Panc1 (cell line): Measurements from ENCODE around the gene AJUBA. TPM values are rescaled to one million over a fixed set of nuclear protein-coding genes. Genes with fewer than 3 reads are reported as not detected.
A peak's percentile ranks its signal among the peaks of the same experiment; 100 is the strongest.

Source experiments
- ATAC-seq: fragments of 200-7000 bp; cut with Tn5 transposase; 2 replicates; pipeline ENCODE4 v1.9.1; 2020; ENCODE audit warnings: mild to moderate bottlenecking, moderate library complexity
- BruUV-seq: library from RNA; stranded (reverse); fragments of 400-500 nt; replicated peaks from 2 replicates; lab custom pipeline; 2021; lab: Mats Ljungman, UMichigan
- CTCF ChIA-PET: fragments of 300-600 bp; sonication (Branson Sonifier 250); formaldehyde crosslinking; loops from one replicate; lab custom pipeline; 2022; ENCODE audit warnings: antibody characterized with exemption; lab: Charles Lee
- POLR2A ChIA-PET: fragments of 300-600 bp; sonication (Branson Sonifier 250); formaldehyde crosslinking; loops from one replicate; lab custom pipeline; 2022; ENCODE audit warnings: antibody characterized with exemption; lab: Charles Lee
- DNase-seq: peaks from one replicate; pipeline ENCODE4 v3.0.0-alpha.2; 2010; ENCODE audit warnings: low read depth, low spot score
- H3K27ac ChIP-seq: 2 replicates; pipeline ENCODE4 v1.5.1; 2011; ENCODE audit warnings: mild to moderate bottlenecking, low read length, inconsistent platforms
- H3K27me3 ChIP-seq: fragments of 200-500 bp; sonication (Bioruptor generic); 2 replicates; pipeline ENCODE4 v1.6.0; 2014; ENCODE audit warnings: low read length, inconsistent platforms; ENCODE audit not compliant: control insufficient read depth, insufficient read depth
- H3K36me3 ChIP-seq: fragments of 200-500 bp; sonication (Bioruptor generic); 2 replicates; pipeline ENCODE4 v1.5.1; 2014; ENCODE audit warnings: inconsistent platforms, mild to moderate bottlenecking, low read length, moderate library complexity; ENCODE audit not compliant: control insufficient read depth, insufficient read depth
- H3K4me1 ChIP-seq: 2 replicates; pipeline ENCODE4 v1.5.1; 2011; ENCODE audit warnings: inconsistent platforms, mild to moderate bottlenecking, low read length, moderate library complexity; ENCODE audit not compliant: control insufficient read depth, insufficient read depth
- H3K4me3 ChIP-seq, 2 experiments: 2 replicates each; pipeline ENCODE4 v1.5.1; 2011 to 2012; ENCODE audit warnings: low read depth in 2 of 2, low read length in 2 of 2, mild to moderate bottlenecking in 2 of 2, inconsistent platforms in 1 of 2, moderate library complexity in 1 of 2
- H3K9me3 ChIP-seq: fragments of 200-500 bp; sonication (Bioruptor generic); 2 replicates; pipeline ENCODE4 v1.5.1; 2014; ENCODE audit warnings: low read depth, mild to moderate bottlenecking, inconsistent platforms, low read length, moderate library complexity; ENCODE audit not compliant: control insufficient read depth, insufficient read depth
- CTCF ChIP-seq: fragments of 450-650 bp; IDR thresholded peaks from 2 replicates; pipeline ENCODE4 v1.5.1; 2017; ENCODE audit warnings: mild to moderate bottlenecking
- POLR2AphosphoS5 ChIP-seq: IDR thresholded peaks from 2 replicates; pipeline ENCODE4 v1.6.1; 2012; ENCODE audit warnings: mild to moderate bottlenecking, low read depth, low read length, moderate library complexity
- REST ChIP-seq, 2 experiments: IDR thresholded peaks; 2 replicates each; pipeline ENCODE4 v1.6.1; 2011 to 2012; ENCODE audit warnings: low read depth in 2 of 2, control low read depth in 1 of 2, low read length in 1 of 2, mild to moderate bottlenecking in 1 of 2, moderate library complexity in 1 of 2; ENCODE audit not compliant: insufficient read depth in 1 of 2
- SIN3A ChIP-seq: IDR thresholded peaks from 2 replicates; pipeline ENCODE4 v1.6.1; 2012; ENCODE audit warnings: low read depth, mild to moderate bottlenecking, low read length, moderate library complexity, borderline replicate concordance; ENCODE audit not compliant: insufficient read depth
- TCF7L2 ChIP-seq: IDR thresholded peaks from 2 replicates; pipeline ENCODE4 v1.6.1; 2011; ENCODE audit warnings: mild to moderate bottlenecking, low read depth, low read length, inconsistent platforms
- in situ Hi-C: cut with HindIII; loops from 2 replicates; pipeline ENCODE4 v1.10.0; 2016; ENCODE audit warnings: low sequenced_read_pairs, low pct_unique_long_range_greater_than_20kb
- intact Hi-C: fragments of 100-400 bp; cut with micrococcal nuclease; formaldehyde crosslinking; loops from one replicate; pipeline ENCODE4 v1.10.0; 2022; ENCODE audit not compliant: unreplicated experiment
- total RNA-seq: library from RNA; stranded (reverse); gene quantifications from one replicate; pipeline ENCODE4 v1.2.1, GENCODE V29; 2021; ENCODE audit not compliant: unreplicated experiment

AJUBA gene
- total RNA-seq, 1 experiment from 2014 or later: 50.2 TPM

DNA sequence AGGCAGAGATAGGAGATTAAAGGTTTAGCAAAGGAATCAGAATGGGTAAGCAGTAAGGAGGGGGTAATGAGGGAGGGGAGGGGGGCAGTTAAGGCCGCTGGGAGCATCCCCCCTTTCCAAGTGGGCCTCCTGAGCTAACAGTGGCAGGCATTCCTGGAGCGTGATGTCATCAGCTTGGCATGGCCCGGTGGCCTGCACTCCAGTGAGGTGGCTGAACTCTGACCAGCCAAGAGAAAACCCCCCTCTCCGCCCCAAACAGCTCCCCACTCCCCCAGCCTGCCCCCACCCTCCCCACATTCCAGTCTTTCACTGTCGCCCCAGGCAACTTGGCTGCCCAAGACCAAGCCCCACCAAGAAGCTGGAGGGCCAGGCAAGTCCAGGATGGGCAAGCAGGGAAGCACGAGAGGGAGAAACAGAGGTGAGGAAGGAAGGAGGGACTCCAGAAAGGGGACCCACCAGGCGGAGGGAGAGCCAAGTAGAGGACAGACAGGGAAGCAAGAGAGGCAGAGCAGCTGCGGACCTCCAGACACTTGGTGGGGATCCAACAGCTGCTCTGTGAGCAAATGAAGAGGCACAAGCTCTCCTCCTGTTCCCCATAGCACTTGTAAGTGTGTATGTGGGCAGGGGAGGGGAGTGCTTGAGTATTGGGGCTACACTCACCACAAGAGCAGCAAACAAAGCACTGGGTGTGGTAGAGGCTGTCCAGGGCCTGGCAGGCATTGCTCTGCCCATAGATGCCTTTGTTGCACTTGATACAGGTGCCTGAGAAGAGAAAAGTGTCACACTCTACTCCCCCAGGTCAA lies 4.5 kb downstream of the AJUBA start:
- Histone ChIP-seq H3K4me1 (peaks cover 29% of the 10 kb centered on the region), H3K9me3 (no peaks in the 10 kb centered on the region), H3K4me3 (peak overlapping the region; percentile 66 to 76; a peak in 3 of 4 replicates), H3K27me3 (no peaks in the 10 kb centered on the region), H3K27ac (peak overlapping the region; percentile 96), H3K36me3 (peaks cover 3% of the 10 kb centered on the region; the same call in 1 of the 2 replicates)
- intact Hi-C loops (no loop called here), in situ Hi-C loops (no loop called here)
- POLR2A ChIA-PET: no interaction called here
- ATAC-seq (peak; percentile 32; the same call in 1 of the 2 replicates), DNase-seq (no peak)
- TF ChIP-seq SIN3A: no peak
- TF ChIP-seq REST (IDR thresholded peaks at IDR 0.05; ENCODE audit: insufficient read depth in 1 of 2, low read depth in 2 of 2, low read length in 1 of 2): no peak
- no peak for TF ChIP-seq TCF7L2
- TF ChIP-seq POLR2AphosphoS5: no peak
- TF ChIP-seq CTCF: no peak
- CTCF ChIA-PET: interaction anchor here (0.8 to 1.1 kb wide), 2 partner anchors 9 to 18 kb away, joined by 3 to 7 read pairs; no protein-coding TSS in a partner anchor
- BruUV-seq: no TSS peak

DNA sequence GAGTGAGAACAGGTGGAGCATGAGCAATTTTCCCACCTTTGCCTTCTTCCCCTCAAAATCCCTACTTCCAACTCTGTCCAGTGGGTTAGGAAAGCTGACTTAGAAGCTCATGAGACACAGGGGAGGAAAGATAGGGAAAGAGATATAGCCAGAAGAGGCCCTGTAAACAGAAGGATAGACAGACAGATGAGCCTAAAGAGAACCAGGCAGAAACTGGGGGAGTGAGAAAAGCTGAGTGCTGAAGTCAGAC lies 5.0 kb downstream of the AJUBA start:
- intact Hi-C loops (no loop called here), in situ Hi-C loops (no loop called here)
- no peak for TF ChIP-seq POLR2AphosphoS5
- TF ChIP-seq SIN3A: no peak
- no peak for TF ChIP-seq CTCF
- no peak for TF ChIP-seq REST (IDR thresholded peaks at IDR 0.05; ENCODE audit: insufficient read depth in 1 of 2, low read depth in 2 of 2, low read length in 1 of 2)
- TF ChIP-seq TCF7L2: no peak
- no peaks in the 10 kb centered on the region for H3K9me3 ChIP-seq
- no peaks in the 10 kb centered on the region for H3K27me3 ChIP-seq
- peak overlapping the region; percentile 89 for H3K27ac ChIP-seq
- BruUV-seq: no TSS peak
- peaks cover 29% of the 10 kb centered on the region for H3K4me1 ChIP-seq
- H3K36me3 ChIP-seq: peaks cover 3% of the 10 kb centered on the region; the same call in 1 of the 2 replicates
- H3K4me3 ChIP-seq: 0 out of 4 replicates have a peak overlapping the region, but pooled peaks of 1 of the 2 experiments have one; percentile 12
- CTCF ChIA-PET: interaction anchor here (0.7 to 1.1 kb wide), 2 partner anchors 9 to 83 kb away, joined by 3 read pairs; no protein-coding TSS in a partner anchor
- no peak for DNase-seq
- ATAC-seq: no peak
- POLR2A ChIA-PET: no interaction called here
